Measurements from ENCODE around the gene PTEN.

DNA sequence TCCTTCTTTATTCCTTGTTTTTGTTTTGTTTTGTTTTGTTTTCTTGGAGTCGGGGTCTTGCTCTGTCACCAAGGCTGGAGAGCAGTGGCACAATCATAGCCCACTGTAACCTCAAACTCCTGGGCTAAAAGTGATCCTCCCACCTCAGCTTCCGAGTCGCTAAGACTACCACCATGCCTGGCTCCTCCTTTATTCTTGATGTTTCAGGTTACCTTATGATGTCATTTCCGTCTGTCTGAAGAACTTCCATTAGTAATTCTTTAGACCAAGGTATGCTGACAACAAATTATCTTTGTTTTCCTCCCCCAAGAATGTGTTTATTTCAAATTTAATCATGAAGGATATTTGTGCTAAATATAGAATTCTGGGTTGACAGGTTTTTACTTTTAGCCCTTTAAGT lies 27.3 kb upstream of the PTEN start:
- TF ChIP-seq ZFX (IDR thresholded peaks at IDR 0.05; ENCODE audit: borderline replicate concordance) = no peak
- TF ChIP-seq, protein P1, sequence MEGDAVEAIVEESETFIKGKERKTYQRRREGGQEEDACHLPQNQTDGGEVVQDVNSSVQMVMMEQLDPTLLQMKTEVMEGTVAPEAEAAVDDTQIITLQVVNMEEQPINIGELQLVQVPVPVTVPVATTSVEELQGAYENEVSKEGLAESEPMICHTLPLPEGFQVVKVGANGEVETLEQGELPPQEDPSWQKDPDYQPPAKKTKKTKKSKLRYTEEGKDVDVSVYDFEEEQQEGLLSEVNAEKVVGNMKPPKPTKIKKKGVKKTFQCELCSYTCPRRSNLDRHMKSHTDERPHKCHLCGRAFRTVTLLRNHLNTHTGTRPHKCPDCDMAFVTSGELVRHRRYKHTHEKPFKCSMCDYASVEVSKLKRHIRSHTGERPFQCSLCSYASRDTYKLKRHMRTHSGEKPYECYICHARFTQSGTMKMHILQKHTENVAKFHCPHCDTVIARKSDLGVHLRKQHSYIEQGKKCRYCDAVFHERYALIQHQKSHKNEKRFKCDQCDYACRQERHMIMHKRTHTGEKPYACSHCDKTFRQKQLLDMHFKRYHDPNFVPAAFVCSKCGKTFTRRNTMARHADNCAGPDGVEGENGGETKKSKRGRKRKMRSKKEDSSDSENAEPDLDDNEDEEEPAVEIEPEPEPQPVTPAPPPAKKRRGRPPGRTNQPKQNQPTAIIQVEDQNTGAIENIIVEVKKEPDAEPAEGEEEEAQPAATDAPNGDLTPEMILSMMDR (IDR thresholded peaks at IDR 0.05) = no peak

Measured in 22Rv1 (cell line).